NCI-H146 treated with DMSO at 0.1 percent for 48 hours (cell line): ENCODE results near the gene ESPN.
"Not testable (repeated sequence)": the region's sequence is repeated elsewhere in the genome, so short reads cannot be mapped to it uniquely, and the experiment has no call there.

Experiments used
- DNase-seq: peaks from one replicate; lab custom pipeline; 2025; ENCODE audit not compliant: unreplicated experiment; lab: John Stamatoyannopoulos, UW

ESPN gene

GRCh38 chr1:6447016-6447817, 22.6 kb downstream of the ESPN start:
- no peak for DNase-seq

GRCh38 chr1:6447818-6448748, 23.5 kb downstream of the ESPN start:
- DNase-seq: peak; percentile 64

- no peak for DNase-seq
Observed at GRCh38 chr1:6448749-6449631, 24.4 kb downstream of the ESPN start.

GRCh38 chr1:6450005-6450450, 25.5 kb downstream of the ESPN start:
- no peak for DNase-seq

GRCh38 chr1:6450486-6450885, 25.9 kb downstream of the ESPN start:
- DNase-seq: not testable (repeated sequence)

GRCh38 chr1:6450943-6451373, 26.4 kb downstream of the ESPN start:
- DNase-seq: no peak

GRCh38 chr1:6453895-6454855, 29.6 kb downstream of the ESPN start:
- not testable (repeated sequence) for DNase-seq

GRCh38 chr1:6454856-6455751, 30.5 kb downstream of the ESPN start:
- no peak for DNase-seq

GRCh38 chr1:6455752-6456520, 31.4 kb downstream of the ESPN start:
- DNase-seq: not testable (repeated sequence)

GRCh38 chr1:6456800-6457466, 32.4 kb downstream of the ESPN start:
- no peak for DNase-seq

- DNase-seq: no peak
Observed at GRCh38 chr1:6459850-6460265, 35.3 kb downstream of the ESPN start.

GRCh38 chr1:6460301-6461050, 35.9 kb downstream of the ESPN start:
- DNase-seq: no peak

- DNase-seq: no peak
Observed at GRCh38 chr1:6461051-6461530, 36.5 kb downstream of the ESPN start.

- DNase-seq: no peak
Observed at GRCh38 chr1:6461538-6462411, 37.2 kb downstream of the ESPN start.

GRCh38 chr1:6462412-6463119, 38.0 kb downstream of the ESPN start:
- no peak for DNase-seq
